GM23338 (cell line): ENCODE measurements around the gene OPN1SW. TPM values are rescaled to one million over a fixed set of nuclear protein-coding genes. Genes with fewer than 3 reads are reported as not detected.

Experiments used
- ATAC-seq: fragments of 200-7000 bp; cut with Tn5 transposase; 3 replicates; pipeline ENCODE4 v1.9.1; 2020
- DNase-seq: peaks from one replicate; pipeline ENCODE4 v3.0.0-alpha.2; 2015; ENCODE audit warnings: low spot score
- H2AFZ ChIP-seq: fragments of 200-600 bp; sonication (generic); 2 replicates; pipeline ENCODE4 v1.8.0; 2016; ENCODE audit warnings: antibody characterized with exemption, mild to moderate bottlenecking, moderate library complexity
- H3F3A ChIP-seq: fragments of 200-600 bp; sonication (generic); replicated peaks from 2 replicates; pipeline ENCODE4 v1.8.0; 2017; ENCODE audit warnings: antibody characterized with exemption, mixed run types, low read depth
- H3K27ac ChIP-seq: fragments of 200-600 bp; sonication (generic); 2 replicates; pipeline ENCODE4 v1.6.1; 2016; ENCODE audit warnings: low read depth
- H3K27me3 ChIP-seq: fragments of 200-600 bp; sonication (generic); 2 replicates; pipeline ENCODE4 v1.8.0; 2016; ENCODE audit warnings: mild to moderate bottlenecking, mixed run types, moderate library complexity; ENCODE audit not compliant: insufficient read depth
- H3K36me3 ChIP-seq: fragments of 200-600 bp; sonication (generic); 2 replicates; pipeline ENCODE4 v1.8.0; 2016; ENCODE audit warnings: mild to moderate bottlenecking; ENCODE audit not compliant: insufficient read depth
- H3K4me1 ChIP-seq: fragments of 200-600 bp; sonication (generic); 2 replicates; pipeline ENCODE4 v1.8.0; 2016; ENCODE audit warnings: mild to moderate bottlenecking, moderate library complexity; ENCODE audit not compliant: insufficient read depth
- H3K4me2 ChIP-seq: fragments of 200-600 bp; sonication (generic); 2 replicates; pipeline ENCODE4 v1.7.1; 2017; ENCODE audit warnings: mixed run types
- H3K4me3 ChIP-seq: fragments of 200-600 bp; sonication (generic); 2 replicates; pipeline ENCODE4 v1.6.1; 2016; ENCODE audit warnings: mixed run types
- H3K79me2 ChIP-seq: fragments of 200-600 bp; sonication (generic); replicated peaks from 2 replicates; pipeline ENCODE4 v1.8.0; 2017; ENCODE audit warnings: mild to moderate bottlenecking; ENCODE audit not compliant: insufficient read depth
- H3K9me2 ChIP-seq: fragments of 200-600 bp; sonication (generic); 2 replicates; pipeline ENCODE4 v1.8.0; 2017; ENCODE audit not compliant: insufficient read depth
- H4K20me1 ChIP-seq: fragments of 200-600 bp; sonication (generic); replicated peaks from 2 replicates; pipeline ENCODE4 v1.8.0; 2017; ENCODE audit warnings: mild to moderate bottlenecking; ENCODE audit not compliant: insufficient read depth
- H3K27ac Mint-ChIP-seq: 2 replicates; pipeline ENCODE4 v1.8.0; 2020; ENCODE audit warnings: inconsistent platforms, mild to moderate bottlenecking, moderate library complexity, mixed read lengths
- H3K27me3 Mint-ChIP-seq: 3 replicates; pipeline ENCODE4 v1.8.0; 2022; ENCODE audit warnings: low read depth, mild to moderate bottlenecking, moderate library complexity, mixed read lengths, inconsistent platforms; ENCODE audit not compliant: insufficient read depth, poor library complexity
- H3K36me3 Mint-ChIP-seq: 3 replicates; pipeline ENCODE4 v1.8.0; 2021; ENCODE audit warnings: low read depth, mild to moderate bottlenecking, inconsistent platforms, moderate library complexity, mixed read lengths
- H3K4me1 Mint-ChIP-seq: 3 replicates; pipeline ENCODE4 v1.8.0; 2020; ENCODE audit warnings: mild to moderate bottlenecking, inconsistent platforms, mixed read lengths
- H3K4me3 Mint-ChIP-seq: 3 replicates; pipeline ENCODE4 v1.8.0; 2021; ENCODE audit warnings: moderate library complexity, mild to moderate bottlenecking, inconsistent platforms, mixed read lengths
- H3K9me3 Mint-ChIP-seq: 3 replicates; pipeline ENCODE4 v1.8.0; 2020; ENCODE audit warnings: moderate library complexity, mild to moderate bottlenecking, inconsistent platforms, mixed read lengths
- CREB1 ChIP-seq: fragments of 250-450 bp; sonication (Bioruptor Pico); IDR thresholded peaks from 2 replicates; pipeline ENCODE4 v1.5.0; 2020; ENCODE audit warnings: low read depth, mild to moderate bottlenecking, moderate library complexity
- EZH2 ChIP-seq: fragments of 200-600 bp; sonication (generic); IDR thresholded peaks from one replicate; pipeline ENCODE4 v1.8.0; 2017; ENCODE audit warnings: antibody characterized with exemption, mild to moderate bottlenecking, low read depth; ENCODE audit not compliant: unreplicated experiment
- EZH2phosphoT487 ChIP-seq: fragments of 200-600 bp; sonication (generic); IDR thresholded peaks from one replicate; pipeline ENCODE4 v1.8.1; 2018; ENCODE audit warnings: antibody characterized with exemption; ENCODE audit not compliant: unreplicated experiment
- JUNB ChIP-seq: IDR thresholded peaks from one replicate; pipeline ENCODE4 v1.6.1; 2016; ENCODE audit warnings: antibody characterized with exemption; ENCODE audit not compliant: unreplicated experiment
- NANOG ChIP-seq: IDR thresholded peaks from 2 replicates; pipeline ENCODE4 v1.6.1; 2016; ENCODE audit warnings: antibody characterized with exemption, borderline replicate concordance
- STAT1 ChIP-seq: IDR thresholded peaks from one replicate; pipeline ENCODE4 v1.6.1; 2016; ENCODE audit warnings: antibody characterized with exemption; ENCODE audit not compliant: unreplicated experiment
- ZNF114 ChIP-seq: fragments of 250-450 bp; sonication (Bioruptor Pico); IDR thresholded peaks from 2 replicates; pipeline ENCODE4 v1.5.0; 2020; ENCODE audit warnings: mild to moderate bottlenecking, moderate library complexity
- polyA plus RNA-seq: library from polyadenylated mRNA; unstranded; fragments of >200 nt; fragmentation: Nextera tagmentation; extraction: Ambion mirVana; gene quantifications from 2 replicates; pipeline ENCODE4 v1.2.1, GENCODE V29; 2016
- total RNA-seq: library from RNA; depleted of rRNA; stranded (reverse); fragments of >200 nt; shearing (Covaris generic); gene quantifications from 2 replicates; pipeline ENCODE4 v1.2.3, GENCODE V29; 2014
- TF ChIP-seq, protein P1 (sequence below): IDR thresholded peaks from 2 replicates; pipeline ENCODE4 v1.6.1; 2016; ENCODE audit warnings: antibody characterized with exemption
- TF ChIP-seq, protein P2 (sequence below): fragments of 250-450 bp; sonication (Bioruptor Pico); IDR thresholded peaks from 2 replicates; pipeline ENCODE4 v1.5.0; 2020; ENCODE audit warnings: mild to moderate bottlenecking, moderate library complexity
- TF ChIP-seq, protein P3 (sequence below), 2 experiments: fragments of 200-600 bp in 1 of 2; sonication (generic) in 1 of 2; conservative IDR thresholded peaks; 2 replicates each; pipeline versions ENCODE4 v1.5.1 to v1.6.1; 2016 to 2017; ENCODE audit warnings: antibody characterized with exemption in 2 of 2, low read depth in 2 of 2, mild to moderate bottlenecking in 2 of 2, moderate library complexity in 1 of 2
- TF ChIP-seq, protein P4 (sequence below): IDR thresholded peaks from one replicate; pipeline ENCODE4 v1.6.1; 2018; ENCODE audit warnings: antibody characterized with exemption; ENCODE audit not compliant: unreplicated experiment

Gene OPN1SW
- total and polyA plus RNA-seq, 2 experiments from 2014 or later = 0.50 TPM; not detected in 1

DNA sequence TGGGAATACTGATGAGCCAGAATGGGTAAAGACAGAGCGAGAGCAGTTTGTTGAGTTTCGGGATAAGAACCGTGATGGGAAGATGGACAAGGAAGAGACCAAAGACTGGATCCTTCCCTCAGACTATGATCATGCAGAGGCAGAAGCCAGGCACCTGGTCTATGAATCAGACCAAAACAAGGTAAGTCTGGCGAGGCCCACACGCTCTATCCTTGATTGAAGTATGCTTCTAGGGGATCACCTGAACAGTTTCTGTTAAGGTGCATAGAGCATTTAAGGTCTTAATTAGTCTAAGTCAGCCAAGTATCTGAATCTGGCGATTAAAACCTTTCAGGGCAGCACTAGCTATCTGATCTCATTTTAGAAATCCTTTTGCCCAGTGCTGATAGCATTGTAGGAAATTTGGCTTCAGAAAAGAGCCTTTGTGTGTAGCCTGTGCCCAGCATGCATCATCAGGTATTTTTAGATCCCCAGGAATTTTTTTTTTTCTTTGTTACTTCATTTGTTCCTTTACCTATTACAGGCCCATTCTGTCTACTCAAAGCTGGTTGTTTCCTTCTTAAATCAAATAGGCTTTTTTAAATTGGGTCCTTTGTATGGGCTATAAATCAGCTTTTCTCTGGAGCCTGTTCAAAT, 8.0 kb downstream of the OPN1SW start:
- Mint-ChIP-seq H3K4me1 (no peaks in the 10 kb centered on the region), H3K27ac (no peak overlapping the region), H3K9me3 (no peaks in the 10 kb centered on the region), H3K4me3 (no peak overlapping the region), H3K27me3 (no peaks in the 10 kb centered on the region), H3K36me3 (peaks cover 70% of the 10 kb centered on the region)
- peaks cover 59% of the 10 kb centered on the region for H3K36me3 ChIP-seq
- no peak overlapping the region for H3K4me2 ChIP-seq
- no peak for DNase-seq
- no peaks in the 10 kb centered on the region for H3K9me2 ChIP-seq
- no peak for TF ChIP-seq JUNB
- no peak for TF ChIP-seq EZH2phosphoT487
- TF ChIP-seq, protein P1, sequence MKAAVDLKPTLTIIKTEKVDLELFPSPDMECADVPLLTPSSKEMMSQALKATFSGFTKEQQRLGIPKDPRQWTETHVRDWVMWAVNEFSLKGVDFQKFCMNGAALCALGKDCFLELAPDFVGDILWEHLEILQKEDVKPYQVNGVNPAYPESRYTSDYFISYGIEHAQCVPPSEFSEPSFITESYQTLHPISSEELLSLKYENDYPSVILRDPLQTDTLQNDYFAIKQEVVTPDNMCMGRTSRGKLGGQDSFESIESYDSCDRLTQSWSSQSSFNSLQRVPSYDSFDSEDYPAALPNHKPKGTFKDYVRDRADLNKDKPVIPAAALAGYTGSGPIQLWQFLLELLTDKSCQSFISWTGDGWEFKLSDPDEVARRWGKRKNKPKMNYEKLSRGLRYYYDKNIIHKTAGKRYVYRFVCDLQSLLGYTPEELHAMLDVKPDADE = no peak
- TF ChIP-seq ZNF114 (CRISPR knock-in tag) = no peak
- TF ChIP-seq CREB1 (CRISPR knock-in tag) = no peak
- TF ChIP-seq, protein P2, sequence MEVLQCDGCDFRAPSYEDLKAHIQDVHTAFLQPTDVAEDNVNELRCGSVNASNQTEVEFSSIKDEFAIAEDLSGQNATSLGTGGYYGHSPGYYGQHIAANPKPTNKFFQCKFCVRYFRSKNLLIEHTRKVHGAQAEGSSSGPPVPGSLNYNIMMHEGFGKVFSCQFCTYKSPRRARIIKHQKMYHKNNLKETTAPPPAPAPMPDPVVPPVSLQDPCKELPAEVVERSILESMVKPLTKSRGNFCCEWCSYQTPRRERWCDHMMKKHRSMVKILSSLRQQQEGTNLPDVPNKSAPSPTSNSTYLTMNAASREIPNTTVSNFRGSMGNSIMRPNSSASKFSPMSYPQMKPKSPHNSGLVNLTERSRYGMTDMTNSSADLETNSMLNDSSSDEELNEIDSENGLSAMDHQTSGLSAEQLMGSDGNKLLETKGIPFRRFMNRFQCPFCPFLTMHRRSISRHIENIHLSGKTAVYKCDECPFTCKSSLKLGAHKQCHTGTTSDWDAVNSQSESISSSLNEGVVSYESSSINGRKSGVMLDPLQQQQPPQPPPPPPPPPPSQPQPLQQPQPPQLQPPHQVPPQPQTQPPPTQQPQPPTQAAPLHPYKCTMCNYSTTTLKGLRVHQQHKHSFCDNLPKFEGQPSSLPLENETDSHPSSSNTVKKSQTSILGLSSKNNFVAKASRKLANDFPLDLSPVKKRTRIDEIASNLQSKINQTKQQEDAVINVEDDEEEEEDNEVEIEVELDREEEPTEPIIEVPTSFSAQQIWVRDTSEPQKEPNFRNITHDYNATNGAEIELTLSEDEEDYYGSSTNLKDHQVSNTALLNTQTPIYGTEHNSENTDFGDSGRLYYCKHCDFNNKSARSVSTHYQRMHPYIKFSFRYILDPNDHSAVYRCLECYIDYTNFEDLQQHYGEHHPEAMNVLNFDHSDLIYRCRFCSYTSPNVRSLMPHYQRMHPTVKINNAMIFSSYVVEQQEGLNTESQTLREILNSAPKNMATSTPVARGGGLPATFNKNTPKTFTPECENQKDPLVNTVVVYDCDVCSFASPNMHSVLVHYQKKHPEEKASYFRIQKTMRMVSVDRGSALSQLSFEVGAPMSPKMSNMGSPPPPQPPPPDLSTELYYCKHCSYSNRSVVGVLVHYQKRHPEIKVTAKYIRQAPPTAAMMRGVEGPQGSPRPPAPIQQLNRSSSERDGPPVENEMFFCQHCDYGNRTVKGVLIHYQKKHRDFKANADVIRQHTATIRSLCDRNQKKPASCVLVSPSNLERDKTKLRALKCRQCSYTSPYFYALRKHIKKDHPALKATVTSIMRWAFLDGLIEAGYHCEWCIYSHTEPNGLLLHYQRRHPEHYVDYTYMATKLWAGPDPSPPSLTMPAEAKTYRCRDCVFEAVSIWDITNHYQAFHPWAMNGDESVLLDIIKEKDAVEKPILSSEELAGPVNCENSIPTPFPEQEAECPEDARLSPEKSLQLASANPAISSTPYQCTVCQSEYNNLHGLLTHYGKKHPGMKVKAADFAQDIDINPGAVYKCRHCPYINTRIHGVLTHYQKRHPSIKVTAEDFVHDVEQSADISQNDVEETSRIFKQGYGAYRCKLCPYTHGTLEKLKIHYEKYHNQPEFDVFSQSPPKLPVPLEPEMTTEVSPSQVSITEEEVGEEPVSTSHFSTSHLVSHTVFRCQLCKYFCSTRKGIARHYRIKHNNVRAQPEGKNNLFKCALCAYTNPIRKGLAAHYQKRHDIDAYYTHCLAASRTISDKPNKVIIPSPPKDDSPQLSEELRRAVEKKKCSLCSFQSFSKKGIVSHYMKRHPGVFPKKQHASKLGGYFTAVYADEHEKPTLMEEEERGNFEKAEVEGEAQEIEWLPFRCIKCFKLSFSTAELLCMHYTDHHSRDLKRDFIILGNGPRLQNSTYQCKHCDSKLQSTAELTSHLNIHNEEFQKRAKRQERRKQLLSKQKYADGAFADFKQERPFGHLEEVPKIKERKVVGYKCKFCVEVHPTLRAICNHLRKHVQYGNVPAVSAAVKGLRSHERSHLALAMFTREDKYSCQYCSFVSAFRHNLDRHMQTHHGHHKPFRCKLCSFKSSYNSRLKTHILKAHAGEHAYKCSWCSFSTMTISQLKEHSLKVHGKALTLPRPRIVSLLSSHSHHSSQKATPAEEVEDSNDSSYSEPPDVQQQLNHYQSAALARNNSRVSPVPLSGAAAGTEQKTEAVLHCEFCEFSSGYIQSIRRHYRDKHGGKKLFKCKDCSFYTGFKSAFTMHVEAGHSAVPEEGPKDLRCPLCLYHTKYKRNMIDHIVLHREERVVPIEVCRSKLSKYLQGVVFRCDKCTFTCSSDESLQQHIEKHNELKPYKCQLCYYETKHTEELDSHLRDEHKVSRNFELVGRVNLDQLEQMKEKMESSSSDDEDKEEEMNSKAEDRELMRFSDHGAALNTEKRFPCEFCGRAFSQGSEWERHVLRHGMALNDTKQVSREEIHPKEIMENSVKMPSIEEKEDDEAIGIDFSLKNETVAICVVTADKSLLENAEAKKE (CRISPR knock-in tag) = no peak
- TF ChIP-seq, protein P3, sequence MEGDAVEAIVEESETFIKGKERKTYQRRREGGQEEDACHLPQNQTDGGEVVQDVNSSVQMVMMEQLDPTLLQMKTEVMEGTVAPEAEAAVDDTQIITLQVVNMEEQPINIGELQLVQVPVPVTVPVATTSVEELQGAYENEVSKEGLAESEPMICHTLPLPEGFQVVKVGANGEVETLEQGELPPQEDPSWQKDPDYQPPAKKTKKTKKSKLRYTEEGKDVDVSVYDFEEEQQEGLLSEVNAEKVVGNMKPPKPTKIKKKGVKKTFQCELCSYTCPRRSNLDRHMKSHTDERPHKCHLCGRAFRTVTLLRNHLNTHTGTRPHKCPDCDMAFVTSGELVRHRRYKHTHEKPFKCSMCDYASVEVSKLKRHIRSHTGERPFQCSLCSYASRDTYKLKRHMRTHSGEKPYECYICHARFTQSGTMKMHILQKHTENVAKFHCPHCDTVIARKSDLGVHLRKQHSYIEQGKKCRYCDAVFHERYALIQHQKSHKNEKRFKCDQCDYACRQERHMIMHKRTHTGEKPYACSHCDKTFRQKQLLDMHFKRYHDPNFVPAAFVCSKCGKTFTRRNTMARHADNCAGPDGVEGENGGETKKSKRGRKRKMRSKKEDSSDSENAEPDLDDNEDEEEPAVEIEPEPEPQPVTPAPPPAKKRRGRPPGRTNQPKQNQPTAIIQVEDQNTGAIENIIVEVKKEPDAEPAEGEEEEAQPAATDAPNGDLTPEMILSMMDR (conservative IDR thresholded peaks at IDR 0.05; ENCODE audit: low read depth in 2 of 2) = no peak
- TF ChIP-seq NANOG = no peak
- TF ChIP-seq, protein P4, sequence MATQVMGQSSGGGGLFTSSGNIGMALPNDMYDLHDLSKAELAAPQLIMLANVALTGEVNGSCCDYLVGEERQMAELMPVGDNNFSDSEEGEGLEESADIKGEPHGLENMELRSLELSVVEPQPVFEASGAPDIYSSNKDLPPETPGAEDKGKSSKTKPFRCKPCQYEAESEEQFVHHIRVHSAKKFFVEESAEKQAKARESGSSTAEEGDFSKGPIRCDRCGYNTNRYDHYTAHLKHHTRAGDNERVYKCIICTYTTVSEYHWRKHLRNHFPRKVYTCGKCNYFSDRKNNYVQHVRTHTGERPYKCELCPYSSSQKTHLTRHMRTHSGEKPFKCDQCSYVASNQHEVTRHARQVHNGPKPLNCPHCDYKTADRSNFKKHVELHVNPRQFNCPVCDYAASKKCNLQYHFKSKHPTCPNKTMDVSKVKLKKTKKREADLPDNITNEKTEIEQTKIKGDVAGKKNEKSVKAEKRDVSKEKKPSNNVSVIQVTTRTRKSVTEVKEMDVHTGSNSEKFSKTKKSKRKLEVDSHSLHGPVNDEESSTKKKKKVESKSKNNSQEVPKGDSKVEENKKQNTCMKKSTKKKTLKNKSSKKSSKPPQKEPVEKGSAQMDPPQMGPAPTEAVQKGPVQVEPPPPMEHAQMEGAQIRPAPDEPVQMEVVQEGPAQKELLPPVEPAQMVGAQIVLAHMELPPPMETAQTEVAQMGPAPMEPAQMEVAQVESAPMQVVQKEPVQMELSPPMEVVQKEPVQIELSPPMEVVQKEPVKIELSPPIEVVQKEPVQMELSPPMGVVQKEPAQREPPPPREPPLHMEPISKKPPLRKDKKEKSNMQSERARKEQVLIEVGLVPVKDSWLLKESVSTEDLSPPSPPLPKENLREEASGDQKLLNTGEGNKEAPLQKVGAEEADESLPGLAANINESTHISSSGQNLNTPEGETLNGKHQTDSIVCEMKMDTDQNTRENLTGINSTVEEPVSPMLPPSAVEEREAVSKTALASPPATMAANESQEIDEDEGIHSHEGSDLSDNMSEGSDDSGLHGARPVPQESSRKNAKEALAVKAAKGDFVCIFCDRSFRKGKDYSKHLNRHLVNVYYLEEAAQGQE = no peak
- no peak for TF ChIP-seq STAT1
- no peak for TF ChIP-seq EZH2
- H3F3A ChIP-seq = 0 out of 2 replicates have a peak, but pooled peaks cover 7% of the 10 kb centered on the region
- H2AFZ ChIP-seq = no peak overlapping the region
- no peaks in the 10 kb centered on the region; the same call in 1 of the 2 replicates for H3K79me2 ChIP-seq
- H3K27me3 ChIP-seq = no peaks in the 10 kb centered on the region
- H4K20me1 ChIP-seq = peaks cover 11% of the 10 kb centered on the region; the same call in 1 of the 2 replicates
- H3K4me3 ChIP-seq = no peak overlapping the region
- H3K4me1 ChIP-seq = no peaks in the 10 kb centered on the region
- H3K27ac ChIP-seq = no peak overlapping the region
- no peak for ATAC-seq
